GM12878 (cell line): ENCODE measurements around the gene OR5AU1. TPM values are rescaled to one million over a fixed set of nuclear protein-coding genes. Genes with fewer than 3 reads are reported as not detected.

Experiments
- ATAC-seq: fragments of 200-7000 bp; cut with Tn5 transposase; 3 replicates; pipeline ENCODE4 v1.9.1; 2020; ENCODE audit warnings: mild to moderate bottlenecking, moderate library complexity
- BruUV-seq: library from RNA; stranded (reverse); fragments of 400-500 nt; replicated peaks from 2 replicates; lab custom pipeline; 2021; lab: Mats Ljungman, UMichigan
- CTCF ChIA-PET: fragments of 300-600 bp; sonication (Branson Sonifier 250); formaldehyde crosslinking; extraction: SDS; loops from one replicate; lab custom pipeline; 2021; ENCODE audit warnings: inconsistent platforms; lab: Yijun Ruan, JAX
- POLR2A ChIA-PET: fragments of 350-600 bp; formaldehyde crosslinking; extraction: SDS; loops from one replicate; lab custom pipeline; 2021; ENCODE audit warnings: inconsistent platforms; lab: Charles Lee
- RAD21 ChIA-PET: fragments of 300-600 bp; sonication (Branson Sonifier 250); formaldehyde crosslinking; loops from one replicate; lab custom pipeline; 2023; ENCODE audit warnings: antibody characterized with exemption; ENCODE audit not compliant: unreplicated experiment; lab: Charles Lee
- SMC1A ChIA-PET: fragments of 300-600 bp; sonication (Branson Sonifier 250); formaldehyde crosslinking; loops from one replicate; lab custom pipeline; 2023; ENCODE audit not compliant: unreplicated experiment, uncharacterized antibody; lab: Charles Lee
- DNase-seq: peaks from one replicate; pipeline ENCODE4 v3.0.0-alpha.2; 2011; ENCODE audit warnings: low read depth, low spot score
- FAIRE-seq: peaks from 3 replicates; lab custom pipeline; 2011; peaks lifted over from hg19 to GRCh38; lab: Jason Lieb, UNC
- H2AFZ ChIP-seq: 2 replicates; pipeline ENCODE4 v1.6.0; 2011; ENCODE audit warnings: low read depth, low read length, control low read depth; ENCODE audit not compliant: control insufficient read depth
- H3K27ac ChIP-seq: 2 replicates; pipeline ENCODE4 v1.5.1; 2011; ENCODE audit warnings: control low read depth; ENCODE audit not compliant: control insufficient read depth, insufficient read depth
- H3K27me3 ChIP-seq, 2 experiments: replicated peaks in 1 of 2; 2 replicates each; pipeline versions ENCODE4 v1.6.0 to v1.6.1; 2011; ENCODE audit warnings: low read length in 1 of 2; ENCODE audit not compliant: control insufficient read depth in 2 of 2, insufficient read depth in 2 of 2
- H3K36me3 ChIP-seq, 2 experiments: 2 replicates each; pipeline ENCODE4 v1.5.1; 2011; ENCODE audit warnings: low read length in 1 of 2; ENCODE audit not compliant: control insufficient read depth in 2 of 2, insufficient read depth in 2 of 2
- H3K4me1 ChIP-seq: 2 replicates; pipeline ENCODE4 v1.6.1; 2011; ENCODE audit warnings: mild to moderate bottlenecking, low read length, moderate library complexity, mixed read lengths; ENCODE audit not compliant: control insufficient read depth, insufficient read depth
- H3K4me2 ChIP-seq: 2 replicates; pipeline ENCODE4 v1.6.0; 2011; ENCODE audit warnings: control low read depth; ENCODE audit not compliant: control insufficient read depth, insufficient read depth
- H3K4me3 ChIP-seq: fragments of 200-600 bp; sonication (generic); 2 replicates; pipeline ENCODE4 v1.5.1; 2016
- H3K79me2 ChIP-seq: 2 replicates; pipeline ENCODE4 v1.6.0; 2011; ENCODE audit warnings: low read length; ENCODE audit not compliant: control insufficient read depth, insufficient read depth
- H3K9ac ChIP-seq: 2 replicates; pipeline ENCODE4 v1.8.0; 2011; ENCODE audit warnings: low read length, control low read depth, mixed read lengths; ENCODE audit not compliant: control insufficient read depth, insufficient read depth
- H3K9me3 ChIP-seq: replicated peaks from 3 replicates; pipeline ENCODE4 v1.5.1; 2011; ENCODE audit warnings: mild to moderate bottlenecking, low read length; ENCODE audit not compliant: control insufficient read depth, insufficient read depth
- H4K20me1 ChIP-seq: 2 replicates; pipeline ENCODE4 v1.6.0; 2011; ENCODE audit not compliant: control insufficient read depth, insufficient read depth
- BACH1 ChIP-seq: fragments of 450-650 bp; IDR thresholded peaks from 2 replicates; pipeline ENCODE4 v1.6.1; 2017; ENCODE audit warnings: mild to moderate bottlenecking, borderline replicate concordance
- CBX3 ChIP-seq: fragments of 200-600 bp; sonication (generic); IDR thresholded peaks from 2 replicates; pipeline ENCODE4 v1.6.1; 2016; ENCODE audit warnings: low read depth, borderline replicate concordance
- CTCF ChIP-seq, 3 experiments: IDR thresholded peaks in 2 of 3; conservative IDR thresholded peaks in 1 of 3; 2 replicates each; pipeline ENCODE4 v1.5.1; 2011; ENCODE audit warnings: low read depth in 3 of 3, low read length in 3 of 3, mild to moderate bottlenecking in 3 of 3, control low read depth in 2 of 3, moderate library complexity in 2 of 3, inconsistent platforms in 1 of 3, mixed read lengths in 1 of 3; ENCODE audit not compliant: control insufficient read depth in 2 of 3, insufficient read depth in 1 of 3; ENCODE audit errors: extremely low read depth in 1 of 3
- HSF1 ChIP-seq: fragments of 150-350 bp; IDR thresholded peaks from 2 replicates; pipeline ENCODE4 v1.6.1; 2014; ENCODE audit warnings: mild to moderate bottlenecking, low read depth, low read length
- IKZF1 ChIP-seq: fragments of 450-650 bp; conservative IDR thresholded peaks from 2 replicates; pipeline ENCODE4 v1.6.1; 2017; ENCODE audit warnings: antibody characterized with exemption, mild to moderate bottlenecking
- NRF1 ChIP-seq: conservative IDR thresholded peaks from 2 replicates; pipeline ENCODE4 v1.6.1; 2011; ENCODE audit warnings: mild to moderate bottlenecking, low read depth, low read length, improper control_type of control experiment
- RAD21 ChIP-seq: IDR thresholded peaks from 2 replicates; pipeline ENCODE4 v1.6.1; 2011; ENCODE audit warnings: mild to moderate bottlenecking, low read depth, low read length, moderate library complexity; ENCODE audit not compliant: insufficient read depth
- SMAD1 ChIP-seq: fragments of 450-650 bp; IDR thresholded peaks from 2 replicates; pipeline ENCODE4 v1.6.1; 2018; ENCODE audit warnings: mild to moderate bottlenecking, low read depth; ENCODE audit not compliant: partially characterized antibody
- SMC3 ChIP-seq: IDR thresholded peaks from 2 replicates; pipeline ENCODE4 v1.6.1; 2011; ENCODE audit warnings: low read length, improper control_type of control experiment, borderline replicate concordance
- SP1 ChIP-seq: IDR thresholded peaks from one replicate; pipeline ENCODE4 v1.6.1; 2011; ENCODE audit warnings: low read depth, low read length
- STAT3 ChIP-seq: IDR thresholded peaks from 2 replicates; pipeline ENCODE4 v1.6.1; 2011; ENCODE audit warnings: low read depth, low read length, improper control_type of control experiment
- TARDBP ChIP-seq: IDR thresholded peaks from 2 replicates; pipeline ENCODE4 v1.6.1; 2016; ENCODE audit warnings: borderline replicate concordance
- ZNF687 ChIP-seq: fragments of 450-650 bp; IDR thresholded peaks from 2 replicates; pipeline ENCODE4 v1.6.1; 2017; ENCODE audit warnings: mild to moderate bottlenecking, moderate library complexity
- ZZZ3 ChIP-seq: IDR thresholded peaks from 2 replicates; pipeline ENCODE4 v1.6.1; 2011; ENCODE audit warnings: low read depth; ENCODE audit not compliant: control insufficient read depth, insufficient read length
- WGBS: methylation state at CpG from one replicate; pipeline ENCODE4 v1.1.6; 2016; ENCODE audit warnings: low lambda C conversion rate; ENCODE audit not compliant: insufficient replicate concordance, insufficient coverage; ENCODE audit errors: missing lambda C conversion rate; 5-methylcytosine and 5-hydroxymethylcytosine counted together
- in situ Hi-C: fragments of 300-500 bp; cut with MboI; formaldehyde crosslinking; loops from 9 replicates; pipeline ENCODE4 v1.14.3; 2018; ENCODE audit warnings: mixed read lengths
- intact Hi-C: fragments of 100-400 bp; cut with micrococcal nuclease; formaldehyde crosslinking; loops from one replicate; pipeline ENCODE4 v1.14.2; 2022; ENCODE audit not compliant: unreplicated experiment
- polyA plus RNA-seq, 11 experiments: library from polyadenylated mRNA; depleted of rRNA in 4 of 11; unstranded in 6 of 11; stranded (reverse) in 5 of 11; fragments of >200 nt; fragmentation: Nextera tagmentation in 4 of 11; fragmentation: Illumina TruSeq in 1 of 11; extraction: Ambion mirVana in 4 of 11; extraction: Trizol in 1 of 11; gene quantifications; 1 replicate in 1 of 11; 2 replicates in 10 of 11; pipeline versions ENCODE4 v1.2.1 to v1.2.3, GENCODE V29; 2011 to 2016; ENCODE audit warnings: inconsistent platforms in 2 of 11, missing spikeins in 2 of 11, low read depth in 1 of 11
- total RNA-seq, 4 experiments: library from RNA; depleted of rRNA in 3 of 4; stranded (reverse); fragments of >200 nt in 3 of 4; fragmentation: Illumina TruSeq in 1 of 4; extraction: Trizol in 1 of 4; gene quantifications; 2 replicates each; pipeline versions ENCODE4 v1.2.1 to v1.2.3, GENCODE V29; 2013 to 2021

OR5AU1 gene
- total and polyA plus RNA-seq, 10 of the 15 experiments (the other 5 are each of a cell fraction or from before 2014, with no cell fraction given): not detected

GRCh38 chr14:21142357-21142756 is 13.5 kb downstream of the OR5AU1 start (continued):
- TF ChIP-seq ZNF687 (no peak), NRF1 (no peak), IKZF1 (no peak), SP1 (no peak), CBX3 (no peak), HSF1 (no peak), TARDBP (no peak)

GRCh38 chr14:21136024-21136423 is 19.8 kb downstream of the OR5AU1 start:
- no peaks in the 10 kb centered on the region for H3K27me3 ChIP-seq
- H3K4me2 ChIP-seq: no peak overlapping the region
- FAIRE-seq: no peak
- no peak overlapping the region for H3K4me3 ChIP-seq
- peak; percentile 52; the same call in 1 of the 2 replicates for TF ChIP-seq SMC3
- TF ChIP-seq CTCF (IDR thresholded peaks at IDR 0.05 in 2 of 3, conservative IDR thresholded peaks at IDR 0.05 in 1 of 3; ENCODE audit: control insufficient read depth in 2 of 3, extremely low read depth in 1 of 3, insufficient read depth in 1 of 3, low read depth in 3 of 3, low read length in 3 of 3): peak; percentile 53 to 57 (median 55)
- TF ChIP-seq ZZZ3: no peak
- TF ChIP-seq RAD21: peak; percentile 56
- no peak for TF ChIP-seq STAT3
- no peak for TF ChIP-seq SMAD1
- TF ChIP-seq BACH1: no peak
- 0% methylated on average over 1 of the region's 1 CpG for WGBS
- H3K36me3 ChIP-seq: no peaks in the 10 kb centered on the region
- DNase-seq: no peak
- no TSS peak for BruUV-seq
- H3K79me2 ChIP-seq: no peaks in the 10 kb centered on the region
- ChIA-PET CTCF (interaction anchor here (0.6 to 3.0 kb wide), 15 partner anchors 13 to 508 kb away, joined by 3 to 19 read pairs (median 5); partner anchors contain the start of genes OR5AU1 and RPGRIP1), RAD21 (interaction anchor here (1.3 to 1.7 kb wide), 2 partner anchors 31 to 121 kb away, joined by 3 to 6 read pairs; no protein-coding TSS in a partner anchor), POLR2A (no interaction called here), SMC1A (interaction anchor here (1.0 to 1.8 kb wide), 4 partner anchors 14 to 122 kb away, joined by 3 to 7 read pairs (median 4); no protein-coding TSS in a partner anchor)
- no peaks in the 10 kb centered on the region for H3K4me1 ChIP-seq
- no peaks in the 10 kb centered on the region for H4K20me1 ChIP-seq
- no peak overlapping the region for H3K27ac ChIP-seq
- ATAC-seq: peak; percentile 44; the same call in 1 of the 3 replicates
- no peaks in the 10 kb centered on the region for H3K9me3 ChIP-seq
- intact Hi-C loops: no loop called here
- H3K9ac ChIP-seq: no peak overlapping the region
- H2AFZ ChIP-seq: no peak overlapping the region
- in situ Hi-C loops: no loop called here
